Gastrocnemius medialis (tissue), 4 donors: ENCODE data around the gene IRF3. TPM values are rescaled to one million over a fixed set of nuclear protein-coding genes. Genes with fewer than 3 reads are reported as not detected.

Source experiments
- ATAC-seq, 2 donors: fragments of 150-250 bp; one replicate each; pipeline ENCODE4 v1.9.1; 2016
- DNase-seq, 2 donors: peaks; one replicate each; pipeline ENCODE4 v3.0.0-alpha.2; 2019
- H3K27ac ChIP-seq, 4 donors: fragments of 200-600 bp; sonication (generic); 1 replicate in 1 of 4; 2 replicates in 3 of 4; pipeline ENCODE4 v1.5.1; 2016 to 2018; ENCODE audit warnings: mild to moderate bottlenecking in 2 of 4, moderate library complexity in 1 of 4
- H3K27me3 ChIP-seq, 3 donors: fragments of 200-600 bp; sonication (generic) in 2 of 3; 1 replicate in 1 of 3; 2 replicates in 2 of 3; pipeline versions ENCODE4 v1.5.1 to v1.6.0; 2016 to 2019; ENCODE audit warnings: mild to moderate bottlenecking in 1 of 3, moderate library complexity in 1 of 3
- H3K36me3 ChIP-seq, 2 donors: fragments of 200-600 bp; sonication (generic) in 1 of 2; one replicate each; pipeline ENCODE4 v1.5.1; 2017 to 2018
- H3K4me1 ChIP-seq, 2 donors: fragments of 200-600 bp; sonication (generic) in 1 of 2; one replicate each; pipeline ENCODE4 v1.5.1; 2016 to 2017; ENCODE audit warnings: mild to moderate bottlenecking in 2 of 2
- H3K4me3 ChIP-seq, 4 donors: fragments of 200-600 bp; sonication (generic) in 3 of 4; 1 replicate in 1 of 4; 2 replicates in 3 of 4; pipeline ENCODE4 v1.5.1; 2016 to 2019; ENCODE audit warnings: mild to moderate bottlenecking in 2 of 4
- H3K9me3 ChIP-seq, 3 donors: fragments of 200-600 bp; sonication (generic) in 2 of 3; 1 replicate in 1 of 3; 2 replicates in 2 of 3; pipeline ENCODE4 v1.5.1; 2016 to 2019
- POLR2A ChIP-seq, 2 donors: fragments of 450-650 bp; IDR thresholded peaks; one replicate each; pipeline ENCODE4 v1.6.1; 2017; ENCODE audit warnings: antibody characterized with exemption in 2 of 2, mild to moderate bottlenecking in 2 of 2, moderate library complexity in 2 of 2
- in situ Hi-C, 4 donors: fragments of 200-750 bp; cut with MboI; loops; one replicate each; pipeline versions ENCODE4 v1.15.0 to v1.8.0; 2017; ENCODE audit warnings: low sequenced_read_pairs in 4 of 4
- intact Hi-C: fragments of 100-400 bp; cut with DNase I; formaldehyde crosslinking; loops from one replicate; pipeline ENCODE4 v1.15.1; 2023; ENCODE audit warnings: low total_unique reads
- total RNA-seq, 4 donors: library from RNA; depleted of rRNA; stranded (reverse); fragments of >200 nt; gene quantifications; one replicate each; pipeline versions ENCODE4 v1.1.0 to v1.2.3, GENCODE V29; 2016
- TF ChIP-seq, protein P1 (sequence below), 5 experiments: fragments of 450-650 bp in 3 of 5; fragments of 200-600 bp in 2 of 5; sonication (generic) in 2 of 5; IDR thresholded peaks in 4 of 5; conservative IDR thresholded peaks in 1 of 5; 1 replicate in 4 of 5; 2 replicates in 1 of 5; pipeline ENCODE4 v1.5.1; 2016 to 2019; ENCODE audit warnings: antibody characterized with exemption in 5 of 5, mild to moderate bottlenecking in 3 of 5, moderate library complexity in 3 of 5

Gene IRF3
- total RNA-seq, 4 donors from 2014 or later: 11.0 to 18.6 (median 13.7) TPM

- TF ChIP-seq, protein P1, sequence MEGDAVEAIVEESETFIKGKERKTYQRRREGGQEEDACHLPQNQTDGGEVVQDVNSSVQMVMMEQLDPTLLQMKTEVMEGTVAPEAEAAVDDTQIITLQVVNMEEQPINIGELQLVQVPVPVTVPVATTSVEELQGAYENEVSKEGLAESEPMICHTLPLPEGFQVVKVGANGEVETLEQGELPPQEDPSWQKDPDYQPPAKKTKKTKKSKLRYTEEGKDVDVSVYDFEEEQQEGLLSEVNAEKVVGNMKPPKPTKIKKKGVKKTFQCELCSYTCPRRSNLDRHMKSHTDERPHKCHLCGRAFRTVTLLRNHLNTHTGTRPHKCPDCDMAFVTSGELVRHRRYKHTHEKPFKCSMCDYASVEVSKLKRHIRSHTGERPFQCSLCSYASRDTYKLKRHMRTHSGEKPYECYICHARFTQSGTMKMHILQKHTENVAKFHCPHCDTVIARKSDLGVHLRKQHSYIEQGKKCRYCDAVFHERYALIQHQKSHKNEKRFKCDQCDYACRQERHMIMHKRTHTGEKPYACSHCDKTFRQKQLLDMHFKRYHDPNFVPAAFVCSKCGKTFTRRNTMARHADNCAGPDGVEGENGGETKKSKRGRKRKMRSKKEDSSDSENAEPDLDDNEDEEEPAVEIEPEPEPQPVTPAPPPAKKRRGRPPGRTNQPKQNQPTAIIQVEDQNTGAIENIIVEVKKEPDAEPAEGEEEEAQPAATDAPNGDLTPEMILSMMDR (IDR thresholded peaks at IDR 0.05 in 4 of 5, conservative IDR thresholded peaks at IDR 0.05 in 1 of 5): no peak
- TF ChIP-seq POLR2A (IDR thresholded peaks at IDR 0.05): no peak
- in situ Hi-C loops (no loop called here), intact Hi-C loops (no loop called here)
- Histone ChIP-seq H3K4me3 (no peak overlapping the region), H3K27me3 (peaks cover 3 to 13% (median 7%) of the 10 kb centered on the region in 3 donors), H3K36me3 (peaks cover 0 to 62% of the 10 kb centered on the region in 2 donors), H3K9me3 (no peaks in the 10 kb centered on the region), H3K27ac (peak overlapping the region in 2 of 4 donors; percentile 33 to 34), H3K4me1 (peaks cover 10 to 16% of the 10 kb centered on the region in 2 donors)
- no peak for DNase-seq
- ATAC-seq: no peak
Observed at GRCh38 chr19:49685845-49686332, 20.2 kb upstream of the IRF3 start.

GRCh38 chr19:49684983-49685553, 19.4 kb upstream of the IRF3 start:
- intact Hi-C loops: no loop called here
- no peak for DNase-seq
- in situ Hi-C loops: no loop called here
- ATAC-seq: no peak
- H3K4me1 ChIP-seq: peaks cover 15% of the 10 kb centered on the region in 2 donors
- peaks cover 3 to 6% (median 4%) of the 10 kb centered on the region in 3 donors for H3K27me3 ChIP-seq
- no peaks in the 10 kb centered on the region for H3K9me3 ChIP-seq
- no peak overlapping the region for H3K4me3 ChIP-seq
- no peak overlapping the region for H3K27ac ChIP-seq
- TF ChIP-seq POLR2A (IDR thresholded peaks at IDR 0.05): no peak
- TF ChIP-seq, protein P1 (IDR thresholded peaks at IDR 0.05 in 4 of 5, conservative IDR thresholded peaks at IDR 0.05 in 1 of 5): no peak
- H3K36me3 ChIP-seq: peaks cover 0 to 62% of the 10 kb centered on the region in 2 donors

DNA sequence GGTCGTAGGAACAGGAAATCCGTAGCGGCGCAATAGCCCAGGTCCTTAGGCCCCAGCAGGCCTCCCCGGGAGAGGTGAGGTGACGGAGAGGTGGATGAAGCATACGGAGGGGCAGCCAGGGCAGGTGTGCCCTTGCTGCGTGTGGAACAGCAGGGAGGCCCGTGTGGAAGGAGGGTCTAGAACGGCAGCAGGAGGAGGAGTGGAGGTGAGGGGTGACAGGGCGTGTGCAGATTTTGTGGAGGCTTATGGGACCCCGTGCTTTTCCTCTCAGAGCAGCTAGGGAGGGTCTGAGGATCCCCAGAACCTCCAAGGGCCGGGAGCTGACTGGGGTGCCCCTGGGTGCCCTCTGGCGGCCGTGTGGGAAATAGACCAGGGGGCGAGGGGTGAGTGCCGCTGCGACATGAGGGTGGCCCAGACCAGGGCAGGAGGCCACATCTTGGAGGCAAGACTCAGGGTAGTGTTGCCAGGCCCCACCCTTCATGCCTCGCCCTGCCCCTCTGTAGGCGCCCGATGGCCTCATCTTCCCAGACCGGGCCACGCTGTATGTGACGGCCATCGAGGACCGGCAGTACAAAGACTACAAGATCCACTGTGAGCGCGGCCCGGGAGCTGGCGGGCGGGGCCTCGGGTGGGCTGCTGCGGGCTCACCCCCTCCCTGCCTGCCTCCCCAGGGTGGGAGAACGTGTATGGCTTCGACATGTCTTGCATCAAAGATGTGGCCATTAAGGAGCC, 18.8 kb upstream of the IRF3 start:
- peaks cover 0 to 62% of the 10 kb centered on the region in 2 donors for H3K36me3 ChIP-seq
- intact Hi-C loops (no loop called here), in situ Hi-C loops (no loop called here)
- peaks cover 17 to 19% of the 10 kb centered on the region in 2 donors for H3K4me1 ChIP-seq
- no peaks in the 10 kb centered on the region for H3K27me3 ChIP-seq
- no peak for DNase-seq
- TF ChIP-seq, protein P1 (IDR thresholded peaks at IDR 0.05 in 4 of 5, conservative IDR thresholded peaks at IDR 0.05 in 1 of 5): peak in 4 of 5 experiments; percentile 9 to 34 (median 16)
- no peak for TF ChIP-seq POLR2A (IDR thresholded peaks at IDR 0.05)
- ATAC-seq: no peak
- H3K4me3 ChIP-seq: no peak overlapping the region
- no peaks in the 10 kb centered on the region for H3K9me3 ChIP-seq
- H3K27ac ChIP-seq: no peak overlapping the region

DNA sequence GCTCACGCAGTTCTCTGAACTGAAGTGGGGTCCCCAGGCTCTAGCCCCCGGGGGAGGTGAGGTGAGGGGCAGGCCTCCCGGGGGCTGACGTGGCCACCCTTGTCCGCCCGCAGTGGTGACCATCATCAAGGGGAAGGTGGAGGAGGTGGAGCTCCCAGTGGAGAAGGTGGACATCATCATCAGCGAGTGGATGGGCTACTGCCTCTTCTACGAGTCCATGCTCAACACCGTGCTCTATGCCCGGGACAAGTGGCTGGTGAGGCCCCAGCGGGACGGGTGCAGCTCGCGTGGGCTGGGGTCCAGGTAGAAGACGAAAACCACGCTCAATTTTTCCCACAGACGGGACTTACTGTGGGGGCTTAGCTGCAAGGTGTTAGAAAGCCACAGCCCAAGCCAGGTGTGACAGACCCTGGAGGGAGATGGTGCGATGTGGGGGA, 18.2 kb upstream of the IRF3 start:
- H3K9me3 ChIP-seq: no peaks in the 10 kb centered on the region
- TF ChIP-seq, protein P1 (IDR thresholded peaks at IDR 0.05 in 4 of 5, conservative IDR thresholded peaks at IDR 0.05 in 1 of 5): no peak
- no peak for TF ChIP-seq POLR2A (IDR thresholded peaks at IDR 0.05)
- in situ Hi-C loops: no loop called here
- H3K36me3 ChIP-seq: peaks cover 0 to 62% of the 10 kb centered on the region in 2 donors
- H3K4me3 ChIP-seq: no peak overlapping the region
- intact Hi-C loops: no loop called here
- no peak overlapping the region for H3K27ac ChIP-seq
- DNase-seq (no peak), ATAC-seq (no peak)
- no peaks in the 10 kb centered on the region for H3K27me3 ChIP-seq
- H3K4me1 ChIP-seq: peaks cover 23 to 25% of the 10 kb centered on the region in 2 donors
